ENCODE results near the gene TCERG1. TPM values are rescaled to one million over a fixed set of nuclear protein-coding genes. Genes with fewer than 3 reads are reported as not detected.
A peak's percentile ranks its signal among the peaks of the same experiment; 100 is the strongest.

The TCERG1 gene
- total RNA-seq, 2 experiments from 2014 or later = 93.3 to 99.4 TPM

- ChIA-PET CTCF (interaction anchor here (0.8 to 2.6 kb wide), 17 partner anchors 10 to 592 kb away, joined by 3 to 10 read pairs (median 3); partner anchors contain the start of genes PRELID2 and TCERG1), POLR2A (no interaction called here)
- peaks cover 10% of the 10 kb centered on the region for H3K27me3 Mint-ChIP-seq
- intact Hi-C loops (cut with micrococcal nuclease) = loop anchor here (1.0 to 10.0 kb wide), 3 partner anchors 136 to 746 kb away; no protein-coding TSS in a partner anchor
- no peaks in the 10 kb centered on the region for H3K36me3 Mint-ChIP-seq
- H3K4me1 Mint-ChIP-seq (ENCODE audit: low read depth) = peaks cover 5% of the 10 kb centered on the region
- no peak overlapping the region for H3K27ac Mint-ChIP-seq
- H3K9me3 Mint-ChIP-seq = no peaks in the 10 kb centered on the region
- no peak for DNase-seq
- H3K4me3 Mint-ChIP-seq = no peak overlapping the region
These were observed 20.1 kb upstream of the TCERG1 start for GRCh38 chr5:146426853-146427618.

- H3K27me3 Mint-ChIP-seq = peaks cover 13% of the 10 kb centered on the region
- no peak overlapping the region for H3K27ac Mint-ChIP-seq
- H3K9me3 Mint-ChIP-seq = no peaks in the 10 kb centered on the region
- ChIA-PET CTCF (interaction anchor here (0.8 to 2.6 kb wide), 18 partner anchors 9 to 593 kb away, joined by 3 to 10 read pairs (median 3); partner anchors contain the start of genes PRELID2 and TCERG1), POLR2A (no interaction called here)
- no peak overlapping the region for H3K4me3 Mint-ChIP-seq
- no peak for DNase-seq
- H3K4me1 Mint-ChIP-seq (ENCODE audit: low read depth) = peaks cover 5% of the 10 kb centered on the region
- H3K36me3 Mint-ChIP-seq = no peaks in the 10 kb centered on the region
- intact Hi-C loops (cut with micrococcal nuclease) = loop anchor here (1.0 to 10.0 kb wide), 3 partner anchors 136 to 747 kb away; no protein-coding TSS in a partner anchor
These were observed 19.5 kb upstream of the TCERG1 start for GRCh38 chr5:146427619-146427997.

- H3K4me1 Mint-ChIP-seq (ENCODE audit: low read depth) = peaks cover 5% of the 10 kb centered on the region
- H3K4me3 Mint-ChIP-seq = no peak overlapping the region
- H3K9me3 Mint-ChIP-seq = no peaks in the 10 kb centered on the region
- DNase-seq = no peak
- no peak overlapping the region for H3K27ac Mint-ChIP-seq
- POLR2A ChIA-PET = no interaction called here
- intact Hi-C loops (cut with micrococcal nuclease) = loop anchor here (10.0 kb wide), 1 partner anchor 284 kb away; no protein-coding TSS in a partner anchor
- CTCF ChIA-PET = interaction anchor here (1.2 to 2.6 kb wide), 3 partner anchors 14 to 136 kb away, joined by 3 to 10 read pairs (median 5); no protein-coding TSS in a partner anchor
- peaks cover 13% of the 10 kb centered on the region for H3K27me3 Mint-ChIP-seq
- H3K36me3 Mint-ChIP-seq = no peaks in the 10 kb centered on the region
These were observed 18.5 kb upstream of the TCERG1 start for GRCh38 chr5:146428658-146429057.

DNA sequence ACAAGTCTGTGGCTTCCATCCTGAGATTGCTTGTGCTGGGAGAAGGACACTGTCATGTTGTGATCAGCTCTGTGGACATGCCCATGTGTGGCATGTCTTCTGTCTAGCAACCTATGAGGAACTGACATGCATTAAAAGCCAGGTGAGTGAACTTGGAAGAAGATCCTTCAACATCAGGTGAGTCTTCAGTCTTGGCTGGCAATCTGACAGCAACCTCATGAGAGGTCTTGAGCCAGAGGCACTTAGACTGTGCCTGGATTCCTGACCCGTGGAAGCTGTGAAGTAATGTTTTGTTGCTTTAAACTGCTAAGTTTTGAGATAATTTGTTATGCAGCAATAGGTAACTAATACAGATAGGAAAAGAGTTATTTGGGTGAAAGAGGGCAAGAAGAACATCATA is 6.8 kb upstream of the TCERG1 start:
- no peak overlapping the region for H3K27ac Mint-ChIP-seq
- no peaks in the 10 kb centered on the region for H3K36me3 Mint-ChIP-seq
- H3K4me1 Mint-ChIP-seq (ENCODE audit: low read depth) = no peaks in the 10 kb centered on the region
- POLR2A ChIA-PET = no interaction called here
- no peak overlapping the region for H3K4me3 Mint-ChIP-seq
- CTCF ChIA-PET = no interaction called here
- H3K27me3 Mint-ChIP-seq = peaks cover 13% of the 10 kb centered on the region
- no peaks in the 10 kb centered on the region for H3K9me3 Mint-ChIP-seq
- no peak for DNase-seq
- intact Hi-C loops (cut with micrococcal nuclease) = loop anchor here (10.0 kb wide), 2 partner anchors 606 to 1744 kb away; partner anchors contain the start of gene PRELID2

DNA sequence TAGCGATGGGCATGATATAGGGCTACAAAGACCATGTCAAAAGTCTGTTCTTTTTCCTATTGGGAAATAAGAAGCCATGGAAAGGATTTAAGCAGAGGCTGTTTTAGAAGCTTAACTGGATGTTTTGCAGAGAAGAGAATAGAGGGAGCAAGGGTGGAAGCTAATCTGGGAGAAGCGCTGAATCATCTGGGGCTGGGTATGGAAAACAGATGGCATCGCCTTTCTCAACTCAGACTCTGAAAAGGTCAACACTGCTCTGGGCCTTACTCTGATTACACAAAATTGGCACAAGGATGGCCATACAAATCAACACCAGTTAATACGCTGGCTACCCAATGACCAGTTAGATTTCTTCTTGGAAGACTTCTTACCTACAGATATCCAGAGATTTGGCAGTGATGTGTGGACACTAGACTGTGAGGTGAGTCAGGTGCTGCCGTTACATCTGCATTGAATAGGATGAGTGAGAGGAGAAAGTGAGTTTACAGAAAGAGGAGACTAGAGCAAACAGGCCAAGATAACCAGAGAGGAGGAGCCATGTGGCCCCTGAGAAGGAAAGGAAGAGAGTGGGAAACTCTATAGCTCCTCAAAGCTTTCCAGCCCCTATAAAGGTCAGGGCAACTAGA is 6.2 kb upstream of the TCERG1 start:
- Mint-ChIP-seq H3K4me3 (no peak overlapping the region), H3K27me3 (peaks cover 11% of the 10 kb centered on the region), H3K27ac (no peak overlapping the region), H3K36me3 (no peaks in the 10 kb centered on the region), H3K4me1 (ENCODE audit: low read depth) (no peaks in the 10 kb centered on the region), H3K9me3 (no peaks in the 10 kb centered on the region)
- ChIA-PET POLR2A (no interaction called here), CTCF (no interaction called here)
- intact Hi-C loops (cut with micrococcal nuclease) = loop anchor here (10.0 kb wide), 2 partner anchors 606 to 1744 kb away; partner anchors contain the start of gene PRELID2
- DNase-seq = no peak

GRCh38 chr5:146441896-146442295 is 5.2 kb upstream of the TCERG1 start:
- Mint-ChIP-seq H3K27ac (no peak overlapping the region), H3K4me3 (no peak overlapping the region), H3K36me3 (no peaks in the 10 kb centered on the region), H3K27me3 (peaks cover 9% of the 10 kb centered on the region), H3K4me1 (ENCODE audit: low read depth) (peaks cover 3% of the 10 kb centered on the region), H3K9me3 (no peaks in the 10 kb centered on the region)
- ChIA-PET CTCF (no interaction called here), POLR2A (no interaction called here)
- DNase-seq = no peak
- intact Hi-C loops (cut with micrococcal nuclease) = loop anchor here (10.0 kb wide), 2 partner anchors 607 to 1743 kb away; partner anchors contain the start of gene PRELID2

DNA sequence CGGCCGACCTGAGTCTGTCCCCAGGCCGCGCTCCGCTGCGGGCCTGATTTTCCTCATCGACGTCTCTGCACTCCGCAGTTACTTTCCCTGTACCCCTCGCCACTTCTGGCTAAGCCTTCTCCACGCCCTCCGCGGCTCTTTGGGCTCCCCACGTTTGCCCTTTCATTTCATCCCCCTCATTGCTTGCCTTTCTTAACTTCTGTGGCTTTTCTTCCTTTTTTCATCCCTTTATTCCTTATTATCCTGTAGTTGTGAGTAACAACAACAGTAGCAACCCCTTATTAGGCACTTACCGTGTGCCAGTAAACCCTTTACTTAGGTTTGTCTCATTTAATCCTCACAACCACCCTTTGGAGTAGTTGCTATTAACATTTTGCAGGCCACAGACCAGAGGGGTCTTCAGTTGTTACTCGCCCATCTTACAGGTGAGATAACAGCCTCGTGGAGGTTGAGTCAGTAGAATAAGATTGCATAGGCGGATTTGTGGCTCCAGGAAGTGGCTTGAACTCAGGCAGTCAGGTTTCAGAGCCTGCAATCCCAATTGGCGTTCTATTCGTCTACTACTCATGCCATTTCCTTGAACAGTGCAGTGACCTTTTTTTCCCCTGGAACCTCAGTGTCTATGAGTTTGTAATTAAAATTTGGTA is 724 bp downstream of the TCERG1 start:
- Mint-ChIP-seq H3K9me3 (no peaks in the 10 kb centered on the region), H3K27me3 (no peaks in the 10 kb centered on the region), H3K36me3 (peaks cover 12% of the 10 kb centered on the region), H3K4me3 (peak overlapping the region; percentile 97), H3K27ac (peak overlapping the region; percentile 98), H3K4me1 (ENCODE audit: low read depth) (peaks cover 37% of the 10 kb centered on the region)
- CTCF ChIA-PET = interaction anchor here (1.8 kb wide), 1 partner anchor 21 kb away, joined by 5 read pairs; no protein-coding TSS in a partner anchor
- intact Hi-C loops (cut with micrococcal nuclease) = loop anchor here (1.0 to 10.0 kb wide), 5 partner anchors 245 to 1934 kb away; partner anchors contain the start of genes FBXO38, LARS1, PRELID2 and RBM27
- peak; percentile 61 for DNase-seq
- POLR2A ChIA-PET = no interaction called here

GRCh38 chr5:146448783-146449519 is 1.8 kb downstream of the TCERG1 start:
- ChIA-PET POLR2A (interaction anchor here (0.6 kb wide), 1 partner anchor 209 kb away, joined by 4 read pairs; no protein-coding TSS in a partner anchor), CTCF (no interaction called here)
- Mint-ChIP-seq H3K9me3 (no peaks in the 10 kb centered on the region), H3K27me3 (no peaks in the 10 kb centered on the region), H3K36me3 (peaks cover 13% of the 10 kb centered on the region), H3K27ac (no peak overlapping the region), H3K4me1 (ENCODE audit: low read depth) (peaks cover 41% of the 10 kb centered on the region), H3K4me3 (peak overlapping the region; percentile 97)
- DNase-seq = no peak
- intact Hi-C loops (cut with micrococcal nuclease) = loop anchor here (5.0 to 10.0 kb wide), 3 partner anchors 614 to 1933 kb away; partner anchors contain the start of genes FBXO38 and PRELID2

GRCh38 chr5:146450002-146450401 is 2.9 kb downstream of the TCERG1 start:
- no peak for DNase-seq
- Mint-ChIP-seq H3K4me3 (no peak overlapping the region), H3K9me3 (no peaks in the 10 kb centered on the region), H3K4me1 (ENCODE audit: low read depth) (peaks cover 44% of the 10 kb centered on the region), H3K27me3 (no peaks in the 10 kb centered on the region), H3K27ac (no peak overlapping the region), H3K36me3 (peaks cover 17% of the 10 kb centered on the region)
- ChIA-PET POLR2A (no interaction called here), CTCF (interaction anchor here (0.7 to 1.1 kb wide), 2 partner anchors 24 to 40 kb away, joined by 3 read pairs; no protein-coding TSS in a partner anchor)
- intact Hi-C loops (cut with micrococcal nuclease) = no loop called here

- no peak overlapping the region for H3K27ac Mint-ChIP-seq
These were observed 4.3 kb downstream of the TCERG1 start for GRCh38 chr5:146451411-146451810.

DNA sequence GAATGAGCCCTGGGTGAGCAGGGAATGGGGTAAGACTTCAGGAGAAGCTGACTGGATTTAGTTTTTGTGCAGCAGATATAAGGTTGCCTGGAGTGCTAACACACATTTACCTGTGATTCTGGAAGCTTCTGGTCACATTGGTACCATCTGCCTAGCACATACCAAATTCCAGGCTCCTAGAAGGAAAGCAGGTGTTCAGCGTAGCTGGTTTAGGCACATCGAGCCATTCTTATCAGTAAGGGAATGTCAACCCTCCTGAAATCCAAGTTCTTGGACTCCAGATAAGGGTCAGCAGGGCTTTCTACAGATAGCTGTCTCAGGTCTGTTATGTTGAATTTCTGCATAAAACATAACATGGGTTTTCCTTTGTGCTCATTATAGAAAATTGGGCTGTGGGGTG is 10.3 kb downstream of the TCERG1 start:
- intact Hi-C loops (cut with micrococcal nuclease) = no loop called here
- Mint-ChIP-seq H3K36me3 (peaks cover 42% of the 10 kb centered on the region), H3K4me1 (ENCODE audit: low read depth) (peaks cover 24% of the 10 kb centered on the region), H3K4me3 (no peak overlapping the region), H3K27me3 (no peaks in the 10 kb centered on the region), H3K9me3 (no peaks in the 10 kb centered on the region), H3K27ac (no peak overlapping the region)
- no peak for DNase-seq
- CTCF ChIA-PET = no interaction called here
- POLR2A ChIA-PET = no interaction called here

More at GRCh38 chr5:146451411-146451810, 4.3 kb downstream of the TCERG1 start:
- CTCF ChIA-PET = interaction anchor here (1.0 kb wide), 1 partner anchor 12 kb away, joined by 3 read pairs; no protein-coding TSS in a partner anchor
- DNase-seq = no peak
- peaks cover 29% of the 10 kb centered on the region for H3K36me3 Mint-ChIP-seq
- no peaks in the 10 kb centered on the region for H3K27me3 Mint-ChIP-seq
- POLR2A ChIA-PET = no interaction called here
- intact Hi-C loops (cut with micrococcal nuclease) = no loop called here
- no peak overlapping the region for H3K4me3 Mint-ChIP-seq
- no peaks in the 10 kb centered on the region for H3K9me3 Mint-ChIP-seq
- H3K4me1 Mint-ChIP-seq (ENCODE audit: low read depth) = peaks cover 46% of the 10 kb centered on the region

All from activated CD4-positive, alpha-beta memory T cell treated with anti-CD3 and anti-CD28 coated beads for 36 hours (primary cell).